Brain pericyte (primary cell): ENCODE measurements around the gene NHLRC2.
A peak's percentile ranks its signal among the peaks of the same experiment; 100 is the strongest.
"Not testable (repeated sequence)": the region's sequence is repeated elsewhere in the genome, so short reads cannot be mapped to it uniquely, and the experiment has no call there.

Experiments used
- DNase-seq: peaks from one replicate; pipeline ENCODE4 v3.0.0-alpha.2; 2012; ENCODE audit warnings: low read depth, low spot score

NHLRC2 gene

DNA sequence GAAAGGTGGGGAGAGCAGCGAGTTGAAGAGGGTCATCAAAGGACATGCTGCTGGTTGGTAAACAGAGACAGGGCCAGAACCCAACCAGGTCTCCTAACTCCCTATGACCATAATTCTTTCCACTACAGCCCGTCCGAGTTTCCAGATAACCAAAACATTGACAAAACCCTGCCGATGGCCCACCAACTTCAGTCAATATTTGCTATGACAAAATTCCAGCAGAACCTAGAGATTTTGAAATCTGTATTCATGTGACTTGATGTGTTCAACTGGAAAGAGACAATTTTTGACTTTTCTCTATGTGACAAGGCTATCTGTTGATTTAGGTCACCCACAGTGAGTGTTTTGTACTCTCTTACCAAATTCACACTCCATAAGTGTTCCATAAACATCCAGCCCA, 86.7 kb downstream of the NHLRC2 start:
- DNase-seq: no peak

DNA sequence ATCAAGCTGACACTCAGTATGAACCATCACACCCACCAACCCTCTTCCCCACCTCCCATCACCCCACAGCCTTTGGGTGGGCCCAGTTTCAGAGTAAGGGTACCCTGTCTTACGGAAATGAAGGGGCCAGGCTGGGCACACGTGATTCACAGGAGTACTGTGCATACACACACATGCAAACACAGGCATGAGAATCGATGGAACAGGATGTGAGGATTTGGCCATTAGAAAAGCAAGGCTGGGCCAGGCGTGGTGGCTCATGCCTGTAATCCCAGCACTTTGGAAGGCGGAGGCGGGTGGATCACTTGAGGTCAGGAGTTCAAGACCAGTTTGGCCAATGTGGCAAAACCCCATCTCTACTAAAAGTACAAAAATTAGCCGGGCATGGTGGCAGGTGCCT, 88.7 kb downstream of the NHLRC2 start:
- not testable (repeated sequence) for DNase-seq

- no peak for DNase-seq
Observed at GRCh38 chr10:113945075-113945686, 90.7 kb downstream of the NHLRC2 start.

DNA sequence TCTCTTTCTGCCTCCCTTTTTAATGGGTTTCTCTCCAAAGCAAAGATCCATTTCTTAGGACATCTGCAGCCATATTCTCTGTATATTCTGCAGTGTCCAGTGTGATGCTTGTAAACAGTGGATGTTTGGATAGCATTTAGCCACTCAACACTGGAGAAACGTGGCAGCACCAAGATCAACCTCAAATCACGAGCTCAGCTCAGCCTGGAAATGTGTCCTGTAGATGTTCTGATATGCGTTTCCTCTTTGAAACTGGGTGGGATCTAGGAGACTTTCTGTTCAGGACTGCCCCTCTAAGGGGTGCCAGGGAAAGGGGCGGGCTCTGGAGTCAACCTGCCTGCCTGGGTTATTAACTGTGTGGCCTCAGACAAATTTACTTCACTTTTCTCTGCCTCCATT, 91.2 kb downstream of the NHLRC2 start:
- DNase-seq: no peak

DNA sequence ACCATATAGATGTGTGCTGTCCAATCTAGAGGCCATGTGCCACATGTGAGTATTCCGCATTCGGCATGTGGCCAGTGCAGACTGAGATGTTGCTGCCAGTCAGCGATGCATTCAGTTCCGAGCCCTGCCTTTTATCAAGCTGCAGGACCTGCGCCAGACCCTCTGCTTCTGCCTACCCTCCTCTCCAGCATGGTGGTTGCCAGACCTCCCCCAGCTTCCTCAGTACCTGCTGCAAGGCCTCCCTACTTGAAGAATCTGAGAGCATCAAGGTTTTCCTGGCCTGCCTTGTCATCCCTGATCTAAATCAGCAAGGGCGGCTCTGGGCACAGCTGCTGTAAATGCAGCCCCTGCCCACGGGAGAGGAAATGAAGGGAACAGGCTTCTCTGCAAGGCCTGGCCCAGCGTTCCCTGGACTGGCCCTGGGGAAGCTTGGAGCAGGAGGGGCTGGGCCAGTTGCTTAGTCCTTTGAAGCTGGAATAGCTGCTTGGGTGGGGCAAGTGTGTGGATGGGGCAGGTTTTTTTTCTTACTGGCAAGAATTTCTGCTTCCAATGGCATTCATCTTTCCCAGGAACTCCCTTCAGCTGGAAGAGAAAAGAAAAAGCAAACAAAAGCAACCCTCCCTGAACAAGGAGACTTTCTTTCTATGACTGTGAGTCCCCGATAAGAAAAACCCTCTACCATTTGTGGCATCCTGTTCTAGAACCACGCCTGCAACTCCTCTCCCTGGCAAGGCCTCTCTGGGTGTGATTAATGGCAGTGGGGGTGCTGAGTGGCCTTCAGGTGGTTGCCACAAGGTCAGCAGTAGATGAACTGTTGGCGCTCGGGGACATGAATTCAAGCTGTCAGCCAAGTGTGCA, 93.0 kb downstream of the NHLRC2 start:
- no peak for DNase-seq

GRCh38 chr10:113948048-113948447, 93.6 kb downstream of the NHLRC2 start:
- DNase-seq: no peak

- DNase-seq: no peak
Observed at GRCh38 chr10:113950268-113950667, 95.8 kb downstream of the NHLRC2 start.

DNA sequence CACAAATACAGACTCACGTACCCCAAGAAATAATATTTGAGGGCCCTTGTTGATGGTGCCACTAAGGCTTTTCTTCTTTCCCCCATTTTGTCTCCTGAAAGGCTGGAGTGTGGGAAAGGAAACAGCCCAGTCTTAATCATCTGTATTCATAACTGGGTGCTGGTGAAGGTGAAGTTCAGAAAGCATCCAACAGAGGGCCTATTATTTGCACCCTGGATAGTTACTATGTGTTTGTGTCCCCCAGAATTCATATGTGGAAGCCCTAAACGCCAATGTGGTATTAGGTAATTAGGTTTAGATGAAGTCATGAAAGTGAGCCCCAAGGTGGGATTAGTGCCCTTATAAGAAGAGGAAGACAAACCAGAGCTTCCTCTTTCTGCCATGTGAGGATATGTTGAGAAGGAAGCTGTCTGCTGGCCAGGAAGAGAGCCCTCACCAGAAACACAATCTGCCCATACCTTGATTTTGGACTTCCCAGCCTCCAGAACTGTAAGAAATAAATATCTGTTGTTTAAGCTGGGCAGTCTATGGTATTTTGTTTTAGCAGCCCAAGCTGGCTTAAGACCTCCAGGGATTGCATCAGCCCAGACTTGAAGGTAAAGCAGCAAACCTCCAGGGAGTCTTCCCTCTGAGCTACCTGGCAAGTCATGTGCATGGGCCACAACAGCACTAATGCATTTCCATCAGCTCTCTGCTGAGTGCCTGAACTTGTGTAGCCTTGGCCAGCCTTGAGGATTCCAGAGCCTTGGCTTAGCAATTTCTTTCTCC, 99.2 kb downstream of the NHLRC2 start:
- DNase-seq: no peak

DNA sequence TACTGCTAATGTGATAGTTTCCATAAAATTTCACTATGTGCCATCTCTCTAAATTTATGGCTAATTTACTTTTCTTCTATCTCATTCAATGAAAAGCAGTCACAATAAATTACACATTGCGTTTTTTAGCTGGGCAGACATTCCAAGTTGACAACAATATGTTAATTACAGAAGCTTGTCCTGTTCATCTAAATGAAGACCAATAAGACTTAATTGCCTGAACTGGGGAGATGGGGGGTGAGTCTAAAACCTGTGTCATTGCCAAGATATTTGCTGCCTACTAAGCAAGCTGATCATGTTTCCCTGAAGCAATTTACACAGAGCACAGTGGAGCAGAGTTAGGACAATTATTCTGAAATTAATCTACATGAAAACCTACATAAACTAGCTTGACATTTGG, 99.9 kb downstream of the NHLRC2 start:
- no peak for DNase-seq

- peak; percentile 16 for DNase-seq
Observed at GRCh38 chr10:113957013-113957412, 102.6 kb downstream of the NHLRC2 start.

GRCh38 chr10:113958631-113959382, 104.3 kb downstream of the NHLRC2 start:
- DNase-seq: peak; percentile 68

GRCh38 chr10:113959383-113959760, 104.9 kb downstream of the NHLRC2 start:
- DNase-seq: no peak

- DNase-seq: no peak
Observed at GRCh38 chr10:113960617-113961181, 106.2 kb downstream of the NHLRC2 start.

DNA sequence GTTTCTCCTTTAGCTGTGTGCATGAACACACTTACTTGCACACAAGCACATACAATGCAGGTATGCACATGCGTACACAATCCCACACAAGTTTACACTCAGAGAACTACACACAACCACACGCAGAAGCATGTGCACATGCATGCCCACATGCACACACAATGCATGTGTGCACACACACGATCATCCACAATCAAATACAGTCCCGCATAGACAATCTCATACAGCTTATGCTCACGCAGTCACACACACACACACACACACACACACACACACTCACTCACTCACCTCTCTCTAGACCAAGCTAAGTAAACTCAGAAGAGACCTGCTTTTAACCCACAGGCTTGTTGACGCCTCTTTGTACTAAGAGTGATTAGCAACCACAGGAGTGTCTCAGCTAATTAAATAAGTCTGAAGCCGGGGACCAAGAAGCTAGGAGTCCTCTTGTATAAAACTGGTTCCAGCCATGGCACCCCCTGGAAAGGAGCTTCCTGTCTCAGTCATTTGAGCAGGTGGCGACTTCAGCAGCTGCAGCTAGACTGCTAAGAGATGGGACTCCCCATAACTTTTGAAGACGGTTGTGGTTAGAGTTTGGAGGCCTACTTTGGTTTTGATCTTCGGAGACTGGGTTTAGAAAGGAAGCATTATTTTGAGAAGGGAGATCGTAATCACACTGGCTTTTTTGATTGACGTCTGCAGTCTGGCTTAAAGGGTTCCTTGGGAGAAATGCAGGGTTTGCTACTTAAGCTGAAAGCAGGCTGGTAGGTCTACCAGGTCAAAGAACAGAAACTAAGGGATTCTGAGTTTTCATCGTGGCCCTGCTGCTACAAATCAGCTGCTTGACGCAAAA, 106.9 kb downstream of the NHLRC2 start:
- no peak for DNase-seq

DNA sequence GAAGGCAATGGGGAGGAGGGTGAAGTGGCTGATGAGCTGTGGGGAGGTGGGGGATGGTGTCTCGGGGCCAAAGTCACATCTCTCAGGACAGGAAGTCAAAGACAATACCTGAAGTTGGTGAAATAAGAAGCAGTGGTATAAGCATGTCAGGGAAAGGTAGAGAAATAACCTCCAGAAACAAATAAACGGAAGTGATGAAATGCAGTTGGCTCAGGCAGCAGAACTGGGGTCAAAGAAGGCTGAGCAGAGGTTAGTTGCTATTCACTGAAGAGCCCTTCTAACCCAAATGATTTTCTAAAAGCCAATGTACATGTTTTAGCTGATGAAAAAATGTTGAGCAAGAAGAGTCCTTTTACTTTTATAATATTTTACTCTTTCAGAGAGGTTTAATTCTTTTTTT, 110.6 kb downstream of the NHLRC2 start:
- DNase-seq: no peak

DNA sequence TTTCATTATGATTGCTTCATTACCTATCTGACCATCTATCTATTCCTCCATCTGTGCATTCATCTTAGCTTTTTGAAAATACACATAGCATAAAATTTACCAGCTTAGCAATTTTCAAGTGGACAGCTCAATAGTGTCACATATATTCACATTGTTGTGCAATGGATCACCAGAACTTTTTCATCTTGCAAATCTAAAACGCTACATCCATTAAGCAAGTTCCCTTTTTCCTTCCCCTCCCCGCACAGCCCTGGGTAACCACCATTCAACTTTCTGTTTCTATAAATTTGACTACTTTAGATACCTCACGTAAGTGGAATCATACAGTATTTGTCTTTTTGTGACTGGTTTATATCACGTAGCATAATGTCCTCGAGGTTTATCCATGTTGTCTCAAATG, 111.2 kb downstream of the NHLRC2 start:
- DNase-seq: no peak
